Fibroblast of skin of left quadriceps (primary cell): ENCODE results near the gene PSMD8.
A peak's percentile ranks its signal among the peaks of the same experiment; 100 is the strongest.
"Not testable (repeated sequence)": the region's sequence is repeated elsewhere in the genome, so short reads cannot be mapped to it uniquely, and the experiment has no call there.

Source experiments
- DNase-seq, 2 experiments: peaks; one replicate each; pipeline ENCODE4 v3.0.0-alpha.2; 2013; ENCODE audit warnings: low read depth in 2 of 2

PSMD8 gene

GRCh38 chr19:38374332-38375097, at the start of gene PSMD8:
PSMD8 (plus strand) TSS chr19:38374571; CDS start chr19:38374602, 31 bp downstream.
- peak; percentile 93 for DNase-seq

GRCh38 chr19:38326591-38326990, 47.8 kb upstream of the PSMD8 start:
- no peak for DNase-seq

- DNase-seq, result no peak
These were observed 44.7 kb upstream of the PSMD8 start for GRCh38 chr19:38329651-38330050.

GRCh38 chr19:38331728-38332127, 42.6 kb upstream of the PSMD8 start:
- DNase-seq, result no peak

- DNase-seq, result no peak
These were observed 41.1 kb upstream of the PSMD8 start for GRCh38 chr19:38333245-38333644.

GRCh38 chr19:38335949-38336637, 38.3 kb upstream of the PSMD8 start:
- peak; percentile 82 to 87 for DNase-seq

GRCh38 chr19:38336638-38337359, 37.6 kb upstream of the PSMD8 start:
- DNase-seq, result peak; percentile 54 to 55

GRCh38 chr19:38337360-38337653, 37.1 kb upstream of the PSMD8 start:
- no peak for DNase-seq

GRCh38 chr19:38339011-38339410, 35.4 kb upstream of the PSMD8 start:
- DNase-seq, result not testable (repeated sequence)

- no peak for DNase-seq
These were observed 33.4 kb upstream of the PSMD8 start for GRCh38 chr19:38340927-38341326.

- DNase-seq, result no peak
These were observed 27.5 kb upstream of the PSMD8 start for GRCh38 chr19:38346837-38347236.

GRCh38 chr19:38350883-38351282, 23.5 kb upstream of the PSMD8 start:
- no peak for DNase-seq

- no peak for DNase-seq
These were observed 22.4 kb upstream of the PSMD8 start for GRCh38 chr19:38351865-38352395.

GRCh38 chr19:38352611-38353010, 21.8 kb upstream of the PSMD8 start:
- DNase-seq, result no peak

- no peak for DNase-seq
These were observed 18.3 kb upstream of the PSMD8 start for GRCh38 chr19:38355728-38356725.

GRCh38 chr19:38358071-38358470, 16.3 kb upstream of the PSMD8 start:
- no peak for DNase-seq

GRCh38 chr19:38359242-38360021, 14.9 kb upstream of the PSMD8 start:
- DNase-seq, result no peak

- no peak for DNase-seq
These were observed 14.0 kb upstream of the PSMD8 start for GRCh38 chr19:38360351-38360750.

- DNase-seq, result no peak
These were observed 13.3 kb upstream of the PSMD8 start for GRCh38 chr19:38360839-38361631.

GRCh38 chr19:38361633-38362075, 12.7 kb upstream of the PSMD8 start:
- no peak for DNase-seq
